Right lobe of liver (tissue), 6 donors: Measurements from ENCODE around the gene CARMIL1. TPM values are rescaled to one million over a fixed set of nuclear protein-coding genes. Genes with fewer than 3 reads are reported as not detected.

Source experiments
- ATAC-seq, 4 donors: fragments of 200-7000 bp; cut with Tn5 transposase; one replicate each; pipeline ENCODE4 v1.9.1; 2020; ENCODE audit warnings: mild to moderate bottlenecking in 4 of 4, moderate library complexity in 4 of 4
- DNase-seq, 3 donors: peaks; one replicate each; pipeline ENCODE4 v3.0.0-alpha.2; 2020
- H3K27ac ChIP-seq, 3 donors: fragments of 200-600 bp; one replicate each; pipeline ENCODE4 v1.8.0; 2022
- H3K27me3 ChIP-seq, 2 donors: fragments of 200-600 bp; one replicate each; pipeline ENCODE4 v1.8.0; 2022
- H3K36me3 ChIP-seq, 4 donors: fragments of 200-600 bp; sonication (generic) in 1 of 4; one replicate each; pipeline versions ENCODE4 v1.5.1 to v1.8.0; 2017 to 2022; ENCODE audit warnings: control low read depth in 1 of 4
- H3K4me1 ChIP-seq, 4 donors: fragments of 200-600 bp; sonication (generic) in 1 of 4; one replicate each; pipeline versions ENCODE4 v1.5.1 to v1.8.0; 2017 to 2022; ENCODE audit warnings: control low read depth in 1 of 4
- H3K4me3 ChIP-seq, 3 donors: fragments of 200-600 bp; one replicate each; pipeline ENCODE4 v1.8.0; 2022
- H3K9me3 ChIP-seq, 4 donors: fragments of 200-600 bp; sonication (generic) in 1 of 4; one replicate each; pipeline versions ENCODE4 v1.5.1 to v1.8.0; 2017 to 2022; ENCODE audit warnings: control low read depth in 1 of 4
- CTCF ChIP-seq, 4 donors: fragments of 200-600 bp in 3 of 4; fragments of 450-650 bp in 1 of 4; IDR thresholded peaks; one replicate each; pipeline versions ENCODE4 v1.5.1 to v1.8.0; 2016 to 2022; ENCODE audit warnings: antibody characterized with exemption in 4 of 4, mild to moderate bottlenecking in 2 of 4
- POLR2A ChIP-seq: fragments of 450-650 bp; IDR thresholded peaks from one replicate; pipeline ENCODE4 v1.6.1; 2017; ENCODE audit warnings: antibody characterized with exemption, mild to moderate bottlenecking
- WGBS: methylation state at CpG from one replicate; pipeline ENCODE4 v1.1.6; 2018; ENCODE audit warnings: low coverage, low lambda C conversion rate; ENCODE audit not compliant: insufficient coverage; ENCODE audit errors: missing lambda C conversion rate; 5-methylcytosine and 5-hydroxymethylcytosine counted together
- intact Hi-C, 2 donors: fragments of 100-400 bp; cut with DNase I; formaldehyde crosslinking; loops; one replicate each; pipeline versions ENCODE4 v1.11.2 to v1.14.1; 2022
- total RNA-seq, 6 experiments: library from RNA; depleted of rRNA in 2 of 6; stranded (reverse); fragments of >200 nt in 2 of 6; fragmentation: NEBNext Ultra II Directional in 3 of 6; extraction: Animal tissue kit (Norgen Biotek cat#: 25700) in 3 of 6; gene quantifications; one replicate each; pipeline versions ENCODE4 v1.1.0 to v1.2.4, GENCODE V29; 2016 to 2023
- donor health status: DM: no; HTN: yes; CAD: no.
- donor health status: DM: no; HTN: no; CAD: no.
- donor health status: DM: no; HTN: no; CAD: no.
- donor health status: DM: no; HTN: yes; CAD: no.
- donor health status: DM: no; HTN: yes; CAD: no.

The CARMIL1 gene
- total RNA-seq, 6 experiments from 2014 or later = 3.3 to 8.6 (median 4.6) TPM

GRCh38 chr6:25486550-25486949 is 207.4 kb downstream of the CARMIL1 start:
- H3K4me3 ChIP-seq = no peak overlapping the region
- no peak for TF ChIP-seq CTCF (IDR thresholded peaks at IDR 0.05)
- H3K9me3 ChIP-seq = no peaks in the 10 kb centered on the region
- DNase-seq (no peak), ATAC-seq (no peak)
- H3K27me3 ChIP-seq = no peaks in the 10 kb centered on the region
- H3K27ac ChIP-seq = no peak overlapping the region
- no peaks in the 10 kb centered on the region for H3K4me1 ChIP-seq
- WGBS = 58% methylated on average over 3 of the region's 3 CpGs
- intact Hi-C loops = no loop called here
- no peaks in the 10 kb centered on the region for H3K36me3 ChIP-seq

GRCh38 chr6:25487012-25487411 is 207.8 kb downstream of the CARMIL1 start:
- DNase-seq (no peak), ATAC-seq (no peak)
- no peaks in the 10 kb centered on the region for H3K9me3 ChIP-seq
- no peaks in the 10 kb centered on the region for H3K4me1 ChIP-seq
- H3K4me3 ChIP-seq = no peak overlapping the region
- 90% methylated on average over 5 of the region's 5 CpGs for WGBS
- TF ChIP-seq POLR2A (no peak), CTCF (IDR thresholded peaks at IDR 0.05) (no peak)
- no peaks in the 10 kb centered on the region for H3K36me3 ChIP-seq
- H3K27ac ChIP-seq = no peak overlapping the region
- no peaks in the 10 kb centered on the region for H3K27me3 ChIP-seq
- intact Hi-C loops = no loop called here

- TF ChIP-seq CTCF (IDR thresholded peaks at IDR 0.05) (no peak), POLR2A (no peak)
- WGBS = 92% methylated on average over 2 of the region's 3 CpGs
- no peaks in the 10 kb centered on the region for H3K36me3 ChIP-seq
Observed at GRCh38 chr6:25488156-25488555, 209.0 kb downstream of the CARMIL1 start.

GRCh38 chr6:25489399-25489798 is 210.2 kb downstream of the CARMIL1 start:
- ATAC-seq (no peak), DNase-seq (no peak)
- Histone ChIP-seq H3K27me3 (no peaks in the 10 kb centered on the region), H3K36me3 (no peaks in the 10 kb centered on the region), H3K9me3 (no peaks in the 10 kb centered on the region), H3K4me3 (no peak overlapping the region), H3K27ac (no peak overlapping the region), H3K4me1 (no peaks in the 10 kb centered on the region)
- intact Hi-C loops = no loop called here
- WGBS = 72% methylated on average over 3 of the region's 3 CpGs
- no peak for TF ChIP-seq POLR2A
- no peak for TF ChIP-seq CTCF (IDR thresholded peaks at IDR 0.05)

More at GRCh38 chr6:25488156-25488555, 209.0 kb downstream of the CARMIL1 start:
- H3K4me1 ChIP-seq = no peaks in the 10 kb centered on the region
- H3K4me3 ChIP-seq = no peak overlapping the region
- H3K27me3 ChIP-seq = no peaks in the 10 kb centered on the region
- intact Hi-C loops = no loop called here
- no peak for ATAC-seq
- H3K27ac ChIP-seq = no peak overlapping the region
- DNase-seq = no peak
- H3K9me3 ChIP-seq = no peaks in the 10 kb centered on the region
